ENCODE data around the gene PBX1.

DNA sequence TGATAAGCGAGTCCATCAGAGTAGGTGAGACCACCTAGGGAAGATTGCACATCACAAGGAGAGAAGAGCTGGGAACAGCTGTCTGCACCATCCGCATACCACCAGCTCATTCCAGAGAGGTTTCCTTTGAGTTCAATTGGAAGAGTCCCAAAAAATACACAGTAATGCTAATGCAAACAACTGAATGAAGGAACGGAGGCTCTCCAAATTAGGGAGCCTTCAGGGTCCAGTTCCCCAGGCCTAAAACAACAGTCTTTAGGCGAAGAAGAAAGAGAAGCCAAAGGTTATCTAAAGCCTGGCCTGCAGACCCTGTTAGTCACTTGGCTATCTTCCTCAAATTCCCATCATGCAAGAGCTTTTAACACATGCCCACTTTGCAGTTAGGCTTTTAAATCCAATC, 246.4 kb downstream of the PBX1 start:
- TF ChIP-seq, protein P1, sequence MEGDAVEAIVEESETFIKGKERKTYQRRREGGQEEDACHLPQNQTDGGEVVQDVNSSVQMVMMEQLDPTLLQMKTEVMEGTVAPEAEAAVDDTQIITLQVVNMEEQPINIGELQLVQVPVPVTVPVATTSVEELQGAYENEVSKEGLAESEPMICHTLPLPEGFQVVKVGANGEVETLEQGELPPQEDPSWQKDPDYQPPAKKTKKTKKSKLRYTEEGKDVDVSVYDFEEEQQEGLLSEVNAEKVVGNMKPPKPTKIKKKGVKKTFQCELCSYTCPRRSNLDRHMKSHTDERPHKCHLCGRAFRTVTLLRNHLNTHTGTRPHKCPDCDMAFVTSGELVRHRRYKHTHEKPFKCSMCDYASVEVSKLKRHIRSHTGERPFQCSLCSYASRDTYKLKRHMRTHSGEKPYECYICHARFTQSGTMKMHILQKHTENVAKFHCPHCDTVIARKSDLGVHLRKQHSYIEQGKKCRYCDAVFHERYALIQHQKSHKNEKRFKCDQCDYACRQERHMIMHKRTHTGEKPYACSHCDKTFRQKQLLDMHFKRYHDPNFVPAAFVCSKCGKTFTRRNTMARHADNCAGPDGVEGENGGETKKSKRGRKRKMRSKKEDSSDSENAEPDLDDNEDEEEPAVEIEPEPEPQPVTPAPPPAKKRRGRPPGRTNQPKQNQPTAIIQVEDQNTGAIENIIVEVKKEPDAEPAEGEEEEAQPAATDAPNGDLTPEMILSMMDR (IDR thresholded peaks at IDR 0.05; ENCODE audit: extremely low read depth in 1 of 2, insufficient read depth in 1 of 2, low read depth in 1 of 2, low read length in 2 of 2): no peak
- TF ChIP-seq EZH2 (IDR thresholded peaks at IDR 0.05; ENCODE audit: borderline replicate concordance, low read depth, low read length, severe bottlenecking): no peak
- TF ChIP-seq FOS (IDR thresholded peaks at IDR 0.05; ENCODE audit: borderline replicate concordance, insufficient read depth, low read length): no peak
- no peak for TF ChIP-seq POLR2A (IDR thresholded peaks at IDR 0.05; ENCODE audit: low read depth, low read length)
- TF ChIP-seq POLR2AphosphoS5 (IDR thresholded peaks at IDR 0.05; ENCODE audit: insufficient read depth, low read depth, low read length): no peak
- TF ChIP-seq JUN (IDR thresholded peaks at IDR 0.05; ENCODE audit: borderline replicate concordance, insufficient read depth, insufficient read length, low read depth): peak; percentile 6
- TF ChIP-seq, protein P2, sequence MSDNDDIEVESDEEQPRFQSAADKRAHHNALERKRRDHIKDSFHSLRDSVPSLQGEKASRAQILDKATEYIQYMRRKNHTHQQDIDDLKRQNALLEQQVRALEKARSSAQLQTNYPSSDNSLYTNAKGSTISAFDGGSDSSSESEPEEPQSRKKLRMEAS (IDR thresholded peaks at IDR 0.05; ENCODE audit: insufficient read depth, insufficient read length): no peak
